GM06990 (cell line): ENCODE data around the gene RNF114.
"Not testable (repeated sequence)": the region's sequence is repeated elsewhere in the genome, so short reads cannot be mapped to it uniquely, and the experiment has no call there.

Experiments used
- DNase-seq: peaks from one replicate; pipeline ENCODE4 v3.0.0-alpha.2; 2011; ENCODE audit not compliant: insufficient read length; ENCODE audit errors: extremely low read depth
- H3K27me3 ChIP-seq: replicated peaks from 2 replicates; pipeline ENCODE4 v1.6.0; 2011; ENCODE audit warnings: low read length; ENCODE audit not compliant: control insufficient read depth, insufficient read depth
- H3K36me3 ChIP-seq: 2 replicates; pipeline ENCODE4 v1.5.1; 2011; ENCODE audit warnings: low read length; ENCODE audit not compliant: control insufficient read depth, insufficient read depth
- H3K4me3 ChIP-seq: replicated peaks from 2 replicates; pipeline ENCODE4 v1.5.1; 2011; ENCODE audit warnings: low read depth, mild to moderate bottlenecking, control low read depth, low read length
- CTCF ChIP-seq: IDR thresholded peaks from 2 replicates; pipeline ENCODE4 v1.5.1; 2011; ENCODE audit warnings: low read length, control low read depth, mild to moderate bottlenecking, inconsistent platforms; ENCODE audit not compliant: insufficient read depth, poor library complexity, severe bottlenecking

Gene RNF114

GRCh38 chr20:49969946-49970345 lies 33.7 kb downstream of the RNF114 start:
- H3K4me3 ChIP-seq = no peak overlapping the region
- H3K36me3 ChIP-seq = no peaks in the 10 kb centered on the region
- no peak for TF ChIP-seq CTCF
- DNase-seq = no peak
- H3K27me3 ChIP-seq = no peaks in the 10 kb centered on the region

- TF ChIP-seq CTCF = no peak
- Histone ChIP-seq H3K27me3 (no peaks in the 10 kb centered on the region), H3K36me3 (no peaks in the 10 kb centered on the region), H3K4me3 (no peak overlapping the region)
- DNase-seq = no peak
Measured at GRCh38 chr20:49970498-49970897, 34.3 kb downstream of the RNF114 start.

GRCh38 chr20:49973981-49974380 lies 37.8 kb downstream of the RNF114 start:
- no peak for DNase-seq
- TF ChIP-seq CTCF = no peak
- Histone ChIP-seq H3K4me3 (no peak overlapping the region), H3K36me3 (no peaks in the 10 kb centered on the region), H3K27me3 (no peaks in the 10 kb centered on the region)

GRCh38 chr20:49976542-49976941 lies 40.3 kb downstream of the RNF114 start:
- Histone ChIP-seq H3K36me3 (no peaks in the 10 kb centered on the region), H3K27me3 (no peaks in the 10 kb centered on the region), H3K4me3 (no peak overlapping the region)
- DNase-seq = no peak
- TF ChIP-seq CTCF = no peak

GRCh38 chr20:49977740-49978139 lies 41.5 kb downstream of the RNF114 start:
- not testable (repeated sequence) for H3K27me3 ChIP-seq, DNase-seq, H3K36me3 ChIP-seq, H3K4me3 ChIP-seq

GRCh38 chr20:49978685-49979029 lies 42.5 kb downstream of the RNF114 start:
- H3K4me3 ChIP-seq = no peak overlapping the region
- H3K36me3 ChIP-seq = no peaks in the 10 kb centered on the region
- TF ChIP-seq CTCF = no peak
- no peak for DNase-seq
- no peaks in the 10 kb centered on the region for H3K27me3 ChIP-seq
